Tibial nerve (tissue), 4 donors: Measurements from ENCODE around the gene CAV1.

Experiments used
- EP300 ChIP-seq, 2 donors: sonication (generic); formaldehyde crosslinking; IDR thresholded peaks; one replicate each; pipeline ENCODE4 v1.6.1; 2017; ENCODE audit warnings: antibody characterized with exemption in 2 of 2, mild to moderate bottlenecking in 1 of 2
- POLR2A ChIP-seq, 2 donors: fragments of 450-650 bp; IDR thresholded peaks; one replicate each; pipeline ENCODE4 v1.6.1; 2017; ENCODE audit warnings: antibody characterized with exemption in 2 of 2, mild to moderate bottlenecking in 2 of 2, moderate library complexity in 2 of 2
- TF ChIP-seq, protein P1 (sequence below), 5 experiments: fragments of 200-600 bp in 3 of 5; fragments of 450-650 bp in 2 of 5; sonication (generic) in 3 of 5; IDR thresholded peaks; one replicate each; pipeline ENCODE4 v1.5.1; 2016 to 2019; ENCODE audit warnings: antibody characterized with exemption in 5 of 5, mild to moderate bottlenecking in 3 of 5, moderate library complexity in 2 of 5

DNA sequence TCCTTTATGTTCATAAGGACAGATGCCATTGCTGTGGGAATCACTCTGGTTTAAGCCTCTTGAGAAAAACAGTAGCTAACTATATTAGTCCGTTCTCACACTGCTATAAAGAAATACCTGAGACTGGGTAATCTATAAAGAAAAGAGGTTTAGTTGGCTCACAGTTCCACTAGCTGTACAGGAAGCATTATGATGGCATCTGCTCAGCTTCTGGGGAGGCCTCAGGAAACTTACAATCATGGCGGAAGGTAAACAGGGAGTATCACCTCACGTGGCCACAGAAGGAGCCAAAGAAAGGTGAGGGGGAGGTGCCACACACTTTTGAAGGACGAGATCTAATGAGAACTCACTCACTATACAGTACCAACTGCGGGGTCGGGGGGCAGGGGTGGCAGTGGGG, 28.2 kb upstream of the CAV1 start:
- no peak for TF ChIP-seq EP300 (IDR thresholded peaks at IDR 0.05)
- TF ChIP-seq, protein P1, sequence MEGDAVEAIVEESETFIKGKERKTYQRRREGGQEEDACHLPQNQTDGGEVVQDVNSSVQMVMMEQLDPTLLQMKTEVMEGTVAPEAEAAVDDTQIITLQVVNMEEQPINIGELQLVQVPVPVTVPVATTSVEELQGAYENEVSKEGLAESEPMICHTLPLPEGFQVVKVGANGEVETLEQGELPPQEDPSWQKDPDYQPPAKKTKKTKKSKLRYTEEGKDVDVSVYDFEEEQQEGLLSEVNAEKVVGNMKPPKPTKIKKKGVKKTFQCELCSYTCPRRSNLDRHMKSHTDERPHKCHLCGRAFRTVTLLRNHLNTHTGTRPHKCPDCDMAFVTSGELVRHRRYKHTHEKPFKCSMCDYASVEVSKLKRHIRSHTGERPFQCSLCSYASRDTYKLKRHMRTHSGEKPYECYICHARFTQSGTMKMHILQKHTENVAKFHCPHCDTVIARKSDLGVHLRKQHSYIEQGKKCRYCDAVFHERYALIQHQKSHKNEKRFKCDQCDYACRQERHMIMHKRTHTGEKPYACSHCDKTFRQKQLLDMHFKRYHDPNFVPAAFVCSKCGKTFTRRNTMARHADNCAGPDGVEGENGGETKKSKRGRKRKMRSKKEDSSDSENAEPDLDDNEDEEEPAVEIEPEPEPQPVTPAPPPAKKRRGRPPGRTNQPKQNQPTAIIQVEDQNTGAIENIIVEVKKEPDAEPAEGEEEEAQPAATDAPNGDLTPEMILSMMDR (IDR thresholded peaks at IDR 0.05), result no peak
- no peak for TF ChIP-seq POLR2A (IDR thresholded peaks at IDR 0.05)
